GM18502 (cell line): ENCODE measurements around the gene VRK1.

Source experiments
- ATAC-seq: cut with Tn5 transposase; IDR thresholded peaks from one replicate; pipeline ENCODE4 v1.9.1; 2021; ENCODE audit warnings: mild to moderate bottlenecking; ENCODE audit not compliant: unreplicated experiment, poor library complexity

The VRK1 gene

GRCh38 chr14:96817750-96818666 is 20.8 kb downstream of the VRK1 start:
- ATAC-seq: no peak

GRCh38 chr14:96821501-96821900 is 24.3 kb downstream of the VRK1 start:
- no peak for ATAC-seq

GRCh38 chr14:96823652-96824051 is 26.5 kb downstream of the VRK1 start:
- no peak for ATAC-seq

GRCh38 chr14:96824283-96824682 is 27.1 kb downstream of the VRK1 start:
- ATAC-seq: no peak

- no peak for ATAC-seq
Measured at GRCh38 chr14:96826818-96827217, 29.6 kb downstream of the VRK1 start.

GRCh38 chr14:96827290-96827689 is 30.1 kb downstream of the VRK1 start:
- ATAC-seq: no peak

GRCh38 chr14:96829791-96830190 is 32.6 kb downstream of the VRK1 start:
- ATAC-seq: no peak

- no peak for ATAC-seq
Measured at GRCh38 chr14:96830946-96831345, 33.8 kb downstream of the VRK1 start.

GRCh38 chr14:96832351-96832750 is 35.2 kb downstream of the VRK1 start:
- ATAC-seq: no peak

- no peak for ATAC-seq
Measured at GRCh38 chr14:96838449-96838848, 41.3 kb downstream of the VRK1 start.

- ATAC-seq: no peak
Measured at GRCh38 chr14:96839251-96839650, 42.1 kb downstream of the VRK1 start.

- ATAC-seq: no peak
Measured at GRCh38 chr14:96843137-96843536, 46.0 kb downstream of the VRK1 start.

- ATAC-seq: no peak
Measured at GRCh38 chr14:96844857-96845570, 47.8 kb downstream of the VRK1 start.

GRCh38 chr14:96847451-96847850 is 50.3 kb downstream of the VRK1 start:
- no peak for ATAC-seq

GRCh38 chr14:96848011-96848410 is 50.8 kb downstream of the VRK1 start:
- ATAC-seq: no peak

GRCh38 chr14:96849733-96850132 is 52.6 kb downstream of the VRK1 start:
- ATAC-seq: no peak

GRCh38 chr14:96851694-96852381 is 54.7 kb downstream of the VRK1 start:
- ATAC-seq: no peak

GRCh38 chr14:96852823-96853422 is 55.7 kb downstream of the VRK1 start:
- peak; percentile 81 for ATAC-seq

- no peak for ATAC-seq
Measured at GRCh38 chr14:96858643-96859042, 61.5 kb downstream of the VRK1 start.

GRCh38 chr14:96861568-96862310 is 64.6 kb downstream of the VRK1 start:
- no peak for ATAC-seq
